SK-N-SH (cell line): ENCODE results near the gene RBPJL. TPM values are rescaled to one million over a fixed set of nuclear protein-coding genes. Genes with fewer than 3 reads are reported as not detected.

Source experiments
- CTCF ChIA-PET: fragments of 300-600, 350-600 bp; formaldehyde crosslinking; extraction: SDS; loops from one replicate; lab custom pipeline; 2021; lab: Yijun Ruan, JAX
- POLR2A ChIA-PET: fragments of 350-600 bp; sonication (Branson Sonifier 250); formaldehyde crosslinking; extraction: SDS; loops from one replicate; lab custom pipeline; 2020; ENCODE audit warnings: antibody characterized with exemption, inconsistent platforms; lab: Yijun Ruan, JAX
- DNase-seq: peaks from one replicate; pipeline ENCODE4 v3.0.0; 2012
- H2AFZ ChIP-seq: fragments of 200-600 bp; sonication (generic); 2 replicates; pipeline ENCODE4 v1.8.1; 2016; ENCODE audit warnings: antibody characterized with exemption, mild to moderate bottlenecking, low read depth
- H3F3A ChIP-seq: fragments of 200-600 bp; sonication (generic); replicated peaks from 2 replicates; pipeline ENCODE3; 2016; ENCODE audit warnings: antibody characterized with exemption, mild to moderate bottlenecking; ENCODE audit not compliant: insufficient read depth
- H3K27ac ChIP-seq, 2 experiments: fragments of 200-500 bp in 1 of 2; fragments of 200-600 bp in 1 of 2; sonication (Bioruptor generic) in 1 of 2; sonication (generic), shearing (Covaris generic) in 1 of 2; 2 replicates each; pipeline versions ENCODE4 v1.5.1 to v1.6.1; 2014 to 2016; ENCODE audit warnings: low read depth in 2 of 2, inconsistent platforms in 1 of 2, low read length in 1 of 2, mild to moderate bottlenecking in 1 of 2, mixed read lengths in 1 of 2
- H3K27me3 ChIP-seq: fragments of 200-600 bp; sonication (generic), shearing (Covaris generic); 2 replicates; pipeline ENCODE4 v1.6.1; 2016; ENCODE audit warnings: mixed run types; ENCODE audit not compliant: insufficient read depth
- H3K36me3 ChIP-seq, 2 experiments: fragments of 200-500 bp in 1 of 2; fragments of 200-600 bp in 1 of 2; sonication (Bioruptor generic) in 1 of 2; sonication (generic) in 1 of 2; replicated peaks in 1 of 2; 2 replicates each; pipeline versions ENCODE3 to v1.5.1; 2014 to 2016; ENCODE audit warnings: low read length in 1 of 2, mild to moderate bottlenecking in 1 of 2; ENCODE audit not compliant: insufficient read depth in 2 of 2, control insufficient read depth in 1 of 2
- H3K4me1 ChIP-seq, 2 experiments: fragments of 200-500 bp in 1 of 2; fragments of 200-600 bp in 1 of 2; sonication (Bioruptor generic) in 1 of 2; sonication (generic), shearing (Covaris generic) in 1 of 2; 2 replicates each; pipeline versions ENCODE4 v1.5.1 to v1.6.1; 2014 to 2016; ENCODE audit warnings: low read depth in 1 of 2, low read length in 1 of 2, mixed run types in 1 of 2; ENCODE audit not compliant: insufficient read depth in 2 of 2, control insufficient read depth in 1 of 2
- H3K4me2 ChIP-seq: fragments of 200-600 bp; sonication (generic), shearing (Covaris generic); 2 replicates; pipeline ENCODE4 v1.6.1; 2017; ENCODE audit warnings: mixed run types
- H3K4me3 ChIP-seq, 2 experiments: fragments of 200-500 bp in 1 of 2; fragments of 200-600 bp in 1 of 2; sonication (Bioruptor generic) in 1 of 2; sonication (generic), shearing (Covaris generic) in 1 of 2; 2 replicates each; pipeline versions ENCODE4 v1.5.1 to v1.8.1; 2014 to 2016; ENCODE audit warnings: low read depth in 2 of 2, inconsistent platforms in 1 of 2, low read length in 1 of 2, mild to moderate bottlenecking in 1 of 2, mixed read lengths in 1 of 2, moderate library complexity in 1 of 2
- H3K79me2 ChIP-seq: fragments of 200-600 bp; sonication (generic); 2 replicates; pipeline ENCODE4 v1.8.1; 2017; ENCODE audit warnings: mild to moderate bottlenecking; ENCODE audit not compliant: insufficient read depth
- H3K9ac ChIP-seq: fragments of 200-600 bp; sonication (generic); 2 replicates; pipeline ENCODE4 v1.6.1; 2017; ENCODE audit warnings: mixed run types
- H3K9me2 ChIP-seq: fragments of 200-600 bp; sonication (generic); 2 replicates; pipeline ENCODE4 v1.6.1; 2017; ENCODE audit warnings: mixed run types
- H3K9me3 ChIP-seq: fragments of 200-600 bp; sonication (generic); 2 replicates; pipeline ENCODE4 v1.6.1; 2017; ENCODE audit warnings: mixed run types, mild to moderate bottlenecking, moderate library complexity
- H4K20me1 ChIP-seq: fragments of 200-600 bp; sonication (generic); 2 replicates; pipeline ENCODE4 v1.6.1; 2017; ENCODE audit warnings: mild to moderate bottlenecking, mixed run types; ENCODE audit not compliant: insufficient read depth
- CTCF ChIP-seq: fragments of 200-600 bp; sonication (generic); IDR thresholded peaks from 2 replicates; pipeline ENCODE4 v1.6.1; 2017; ENCODE audit warnings: antibody characterized with exemption, mild to moderate bottlenecking, moderate library complexity
- ELF1 ChIP-seq: IDR thresholded peaks from 2 replicates; pipeline ENCODE4 v1.4.0; 2012
- EP300 ChIP-seq, 2 experiments: IDR thresholded peaks; 2 replicates each; pipeline versions ENCODE4 v1.4.0 to v1.6.1; 2012; ENCODE audit warnings: borderline replicate concordance in 1 of 2, low read depth in 1 of 2, low read length in 1 of 2
- FOXJ3 ChIP-seq: sonication (generic); formaldehyde crosslinking; IDR thresholded peaks from 2 replicates; pipeline ENCODE4 v1.5.1; 2020; ENCODE audit warnings: mild to moderate bottlenecking, missing genetic modification reagents
- GABPA ChIP-seq: IDR thresholded peaks from 2 replicates; pipeline ENCODE4 v1.4.0; 2012; ENCODE audit warnings: low read depth, mild to moderate bottlenecking
- JUND ChIP-seq: IDR thresholded peaks from 2 replicates; pipeline ENCODE4 v1.4.0; 2012
- MXI1 ChIP-seq: IDR thresholded peaks from 2 replicates; pipeline ENCODE4 v1.6.1; 2012; ENCODE audit warnings: mild to moderate bottlenecking, low read depth, low read length, improper control_type of control experiment
- PBX3 ChIP-seq: IDR thresholded peaks from 2 replicates; pipeline ENCODE4; 2012
- POLR2AphosphoS5 ChIP-seq: IDR thresholded peaks from 2 replicates; pipeline ENCODE4 v1.6.1; 2012; ENCODE audit warnings: low read depth, low read length
- REST ChIP-seq: IDR thresholded peaks from 2 replicates; pipeline ENCODE4 v1.6.1; 2012; ENCODE audit warnings: mild to moderate bottlenecking, low read depth, low read length, moderate library complexity
- RFX5 ChIP-seq: IDR thresholded peaks from 2 replicates; pipeline ENCODE4 v1.6.1; 2012; ENCODE audit warnings: mild to moderate bottlenecking, improper control_type of control experiment, low read length
- RXRA ChIP-seq: IDR thresholded peaks from 2 replicates; pipeline ENCODE4 v1.4.0; 2012; ENCODE audit warnings: low read depth, mild to moderate bottlenecking, borderline replicate concordance
- SMC3 ChIP-seq: IDR thresholded peaks from 2 replicates; pipeline ENCODE4 v1.6.1; 2012; ENCODE audit warnings: low read depth, low read length, improper control_type of control experiment
- TCF12 ChIP-seq: IDR thresholded peaks from 2 replicates; pipeline ENCODE4 v1.4.0; 2012
- USF2 ChIP-seq: fragments of 150-350 bp; IDR thresholded peaks from 2 replicates; pipeline ENCODE4 v1.6.1; 2017; ENCODE audit warnings: antibody characterized with exemption, low read length, low read depth, borderline replicate concordance
- YY1 ChIP-seq: IDR thresholded peaks from 2 replicates; pipeline ENCODE4 v1.4.0; 2012; ENCODE audit warnings: low read depth, mild to moderate bottlenecking
- WGBS: methylation state at CpG from one replicate; pipeline ENCODE4 v1.1.6; 2017; ENCODE audit warnings: low lambda C conversion rate; 5-methylcytosine and 5-hydroxymethylcytosine counted together
- polyA plus RNA-seq, 3 experiments: library from polyadenylated mRNA; depleted of rRNA; stranded (reverse); fragments of >200 nt; gene quantifications; 2 replicates each; pipeline ENCODE4 v1.2.3, GENCODE V29; 2012
- TF ChIP-seq, protein P1 (sequence below): fragments of 150-350 bp; IDR thresholded peaks from 2 replicates; pipeline ENCODE4 v1.6.1; 2016; ENCODE audit warnings: mild to moderate bottlenecking, low read depth, low read length

RBPJL gene
- polyA plus RNA-seq, 1 of the 3 experiments (the other 2 are of a cell fraction): not detected

GRCh38 chr20:45345104-45345936 is 38.7 kb downstream of the RBPJL start:
- Histone ChIP-seq H3K36me3 (peaks cover 4 to 7% of the 10 kb centered on the region in 2 experiments), H3K4me2 (peak overlapping the region; percentile 96), H3K27ac (peak overlapping the region; percentile 11 to 90; a peak in 2 of 4 replicates), H3K9me2 (no peaks in the 10 kb centered on the region), H3F3A (peaks cover 16% of the 10 kb centered on the region), H3K4me1 (peaks cover 63 to 67% of the 10 kb centered on the region in 2 experiments), H3K79me2 (peaks cover 77% of the 10 kb centered on the region), H3K9ac (peak overlapping the region; percentile 96; the same call in 1 of the 2 replicates), H3K9me3 (no peaks in the 10 kb centered on the region), H3K27me3 (no peaks in the 10 kb centered on the region), H3K4me3 (peak overlapping the region; percentile 72 to 87; a peak in 2 of 4 replicates)
- DNase-seq: no peak
- CTCF ChIA-PET: interaction anchor here (0.9 to 3.4 kb wide), 5 partner anchors 17 to 105 kb away, joined by 3 to 22 read pairs (median 4); partner anchors contain the start of gene SYS1
- POLR2A ChIA-PET: no interaction called here
- WGBS: 84% methylated on average over 9 of the region's 9 CpGs
- no peak for TF ChIP-seq TCF12
- no peak for TF ChIP-seq YY1
- no peak for TF ChIP-seq RFX5
- TF ChIP-seq JUND: no peak
- TF ChIP-seq POLR2AphosphoS5: no peak
- no peak for TF ChIP-seq GABPA
- no peak for TF ChIP-seq PBX3
- TF ChIP-seq MXI1: no peak
- no peak for TF ChIP-seq RXRA
- no peak for TF ChIP-seq SMC3
- no peak for TF ChIP-seq ELF1
- no peak for TF ChIP-seq FOXJ3 (CRISPR knock-in tag)
- no peak for TF ChIP-seq USF2
- TF ChIP-seq EP300 (IDR thresholded peaks at IDR 0.05; ENCODE audit: borderline replicate concordance in 1 of 2, low read depth in 1 of 2, low read length in 1 of 2): no peak
- no peak for TF ChIP-seq CTCF
- no peak for TF ChIP-seq REST
- TF ChIP-seq, protein P1, sequence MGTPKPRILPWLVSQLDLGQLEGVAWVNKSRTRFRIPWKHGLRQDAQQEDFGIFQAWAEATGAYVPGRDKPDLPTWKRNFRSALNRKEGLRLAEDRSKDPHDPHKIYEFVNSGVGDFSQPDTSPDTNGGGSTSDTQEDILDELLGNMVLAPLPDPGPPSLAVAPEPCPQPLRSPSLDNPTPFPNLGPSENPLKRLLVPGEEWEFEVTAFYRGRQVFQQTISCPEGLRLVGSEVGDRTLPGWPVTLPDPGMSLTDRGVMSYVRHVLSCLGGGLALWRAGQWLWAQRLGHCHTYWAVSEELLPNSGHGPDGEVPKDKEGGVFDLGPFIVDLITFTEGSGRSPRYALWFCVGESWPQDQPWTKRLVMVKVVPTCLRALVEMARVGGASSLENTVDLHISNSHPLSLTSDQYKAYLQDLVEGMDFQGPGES: no peak
- TF ChIP-seq, all 33 proteins: peak for 0
- no peak overlapping the region for H2AFZ ChIP-seq
- peaks cover 8% of the 10 kb centered on the region; the same call in 1 of the 2 replicates for H4K20me1 ChIP-seq
